Measurements from ENCODE around the gene NRROS. TPM values are rescaled to one million over a fixed set of nuclear protein-coding genes. Genes with fewer than 3 reads are reported as not detected.

Gene NRROS
- 0.04 TPM in 1 of 5 replicates, not detected in the others for total RNA-seq (2022; extraction: Qiagen RNA extraction; ENCODE audit: low read depth)

DNA sequence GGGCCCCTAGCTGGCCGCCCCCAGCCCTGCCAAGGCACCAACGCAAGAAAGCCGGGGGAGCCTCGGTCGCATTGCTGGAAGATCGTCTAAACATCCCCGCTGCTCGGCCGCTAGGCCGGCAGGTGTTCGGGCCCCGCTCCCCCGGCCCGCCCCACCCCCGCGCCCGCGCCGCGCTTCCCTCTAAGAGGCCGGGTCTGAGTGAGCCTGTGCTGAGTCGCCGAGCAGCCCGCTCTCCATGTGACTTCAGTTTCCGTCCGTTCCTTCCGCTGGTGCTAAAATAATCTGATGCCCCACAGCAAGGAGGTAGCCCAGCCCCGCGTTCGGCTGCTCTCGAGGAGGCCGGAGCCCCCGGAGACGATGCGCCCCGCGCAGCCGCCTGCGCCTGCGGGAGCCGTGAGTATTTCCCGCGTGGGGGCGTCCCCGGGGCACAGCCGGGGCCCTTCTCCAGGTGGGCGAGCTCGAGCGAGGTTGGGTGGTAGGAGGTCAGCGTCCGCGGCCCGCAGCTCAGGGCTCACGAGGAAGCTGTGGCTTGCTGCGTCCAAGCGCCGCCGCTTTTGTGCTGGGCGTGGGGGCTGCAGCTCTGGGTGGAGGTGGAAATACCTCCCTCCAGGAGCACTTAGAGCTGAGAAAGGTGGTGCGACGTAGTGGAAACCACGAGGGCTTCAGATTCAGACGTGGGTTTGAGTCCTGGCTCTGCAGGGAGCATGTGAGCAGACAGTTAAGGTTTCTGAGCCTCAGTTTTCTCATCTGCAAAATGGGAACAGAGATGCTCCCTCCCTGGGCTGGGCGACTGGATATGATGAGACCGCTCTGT is at the start of gene NRROS:
Gene NRROS, plus strand, starts transcription at position 212 of the 814 bp plus-strand sequence. CDS start 14,846 bp downstream, outside the sequence.

Other genes starting within 250 kb of the NRROS start
- gene UBXN7, start 207.3 kb upstream of the NRROS start, total RNA-seq (2022; extraction: Qiagen RNA extraction; ENCODE audit: low read depth), result 7.5 to 12.3 TPM (median 10.2 TPM) in 5 replicates
- 5.1 to 6.4 TPM (median 5.6 TPM) in 5 replicates for gene RNF168, start 135.9 kb upstream of the NRROS start, total RNA-seq (2022; extraction: Qiagen RNA extraction; ENCODE audit: low read depth)
- not detected in 5 replicates for gene SMCO1, start 124.3 kb upstream of the NRROS start, total RNA-seq (2022; extraction: Qiagen RNA extraction; ENCODE audit: low read depth)
- gene WDR53, start 71.1 kb upstream of the NRROS start, total RNA-seq (2022; extraction: Qiagen RNA extraction; ENCODE audit: low read depth), result 8.7 to 12.1 TPM (median 10.2 TPM) in 5 replicates
- 7.0 to 8.6 TPM (median 8.0 TPM) in 5 replicates for gene FBXO45, start 71.0 kb upstream of the NRROS start, total RNA-seq (2022; extraction: Qiagen RNA extraction; ENCODE audit: low read depth)
- gene CEP19, start 72.6 kb downstream of the NRROS start, total RNA-seq (2022; extraction: Qiagen RNA extraction; ENCODE audit: low read depth), result 2.2 to 3.4 TPM (median 3.1 TPM) in 5 replicates
- gene PIGX, start 72.7 kb downstream of the NRROS start, total RNA-seq (2022; extraction: Qiagen RNA extraction; ENCODE audit: low read depth), result 27.6 to 34.3 TPM (median 31.5 TPM) in 5 replicates
- 32.4 to 46.2 TPM (median 40.8 TPM) in 5 replicates for gene PAK2, start 100.2 kb downstream of the NRROS start, total RNA-seq (2022; extraction: Qiagen RNA extraction; ENCODE audit: low read depth)
- gene SENP5, start 228.2 kb downstream of the NRROS start, total RNA-seq (2022; extraction: Qiagen RNA extraction; ENCODE audit: low read depth), result 6.3 to 8.9 TPM (median 7.4 TPM) in 5 replicates